SIG-M5 (cell line): ENCODE measurements around the gene PGGT1B.
A peak's percentile ranks its signal among the peaks of the same experiment; 100 is the strongest.
"Not testable (repeated sequence)": the region's sequence is repeated elsewhere in the genome, so short reads cannot be mapped to it uniquely, and the experiment has no call there.

Experiments
- DNase-seq: peaks from one replicate; lab custom pipeline; 2025; lab: John Stamatoyannopoulos, UW

PGGT1B gene

DNA sequence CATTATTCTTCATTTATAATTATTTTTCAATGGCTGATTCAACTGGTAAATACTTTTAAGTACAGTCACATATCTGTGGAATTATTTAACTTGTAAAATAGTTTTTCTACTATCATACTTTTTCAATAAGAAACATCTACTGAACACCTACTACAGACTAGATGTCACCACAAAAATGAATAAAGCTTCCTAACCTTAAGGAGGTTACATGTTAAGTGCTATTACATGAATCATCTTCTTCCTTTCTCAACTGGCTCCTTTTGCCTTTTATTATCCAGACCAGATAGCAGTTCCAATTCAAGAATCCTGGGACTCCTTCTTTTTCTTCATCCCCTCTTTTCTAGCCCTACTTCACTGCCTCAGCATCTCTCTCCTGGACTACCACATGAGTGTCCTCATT lies 4.7 kb downstream of the PGGT1B start:
- no peak for DNase-seq

DNA sequence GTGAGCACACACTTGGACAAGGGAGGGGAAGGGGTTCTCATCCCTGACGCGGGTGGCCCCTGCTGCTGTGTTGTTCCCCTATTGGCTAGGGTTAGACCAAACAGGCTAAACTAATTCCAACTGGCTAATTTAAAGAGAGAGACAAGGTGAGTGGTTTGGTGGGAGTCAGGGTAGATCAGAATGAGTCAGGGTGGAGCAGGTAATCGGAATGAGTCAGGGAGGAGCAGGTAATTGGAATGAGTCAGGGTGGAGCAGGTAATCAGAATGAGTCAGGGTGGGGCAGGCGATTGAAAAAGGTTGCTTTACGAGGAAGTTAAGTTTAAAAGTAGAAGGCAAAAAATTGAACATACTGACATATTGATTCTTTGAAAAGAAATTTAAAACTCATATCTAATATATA lies 13.3 kb downstream of the PGGT1B start:
- not testable (repeated sequence) for DNase-seq

- no peak for DNase-seq
Measured at GRCh38 chr5:115246361-115246991, 16.2 kb downstream of the PGGT1B start.

- DNase-seq = no peak
Measured at GRCh38 chr5:115243412-115243811, 19.3 kb downstream of the PGGT1B start.

DNA sequence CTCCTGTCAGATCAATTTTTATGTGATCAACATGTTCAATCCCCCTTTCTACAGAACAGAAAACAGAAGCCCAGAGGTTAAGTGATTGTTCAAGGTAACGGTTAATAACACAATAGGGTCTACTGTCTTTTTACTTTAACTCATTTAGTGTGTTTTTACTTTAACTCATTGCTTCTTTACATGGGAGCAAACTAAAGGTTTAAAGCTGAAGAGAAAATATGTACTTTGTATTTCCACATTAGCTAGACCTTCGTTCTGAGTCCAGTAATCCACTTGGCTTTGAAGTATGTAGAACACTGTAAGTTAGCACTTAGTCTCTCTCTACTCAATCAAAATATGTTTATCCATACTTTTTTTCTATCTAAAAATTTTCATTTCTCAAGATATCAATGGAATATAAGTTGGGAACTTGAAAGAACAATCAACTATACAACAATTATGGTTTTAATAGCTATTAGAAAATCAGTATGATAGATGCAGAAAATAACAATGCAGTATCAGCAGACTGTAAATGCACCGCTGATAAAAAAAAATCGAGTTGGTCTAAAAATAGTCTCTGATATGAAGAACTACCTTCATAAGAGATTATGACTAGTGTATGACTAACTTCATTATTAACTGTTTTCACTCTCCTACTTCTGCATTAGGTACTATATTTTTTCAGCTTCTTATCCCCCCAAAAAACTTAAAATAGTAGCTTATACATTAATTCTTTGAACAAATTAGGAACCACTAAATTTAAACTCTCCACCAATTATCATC lies 20.6 kb downstream of the PGGT1B start:
- DNase-seq = no peak

DNA sequence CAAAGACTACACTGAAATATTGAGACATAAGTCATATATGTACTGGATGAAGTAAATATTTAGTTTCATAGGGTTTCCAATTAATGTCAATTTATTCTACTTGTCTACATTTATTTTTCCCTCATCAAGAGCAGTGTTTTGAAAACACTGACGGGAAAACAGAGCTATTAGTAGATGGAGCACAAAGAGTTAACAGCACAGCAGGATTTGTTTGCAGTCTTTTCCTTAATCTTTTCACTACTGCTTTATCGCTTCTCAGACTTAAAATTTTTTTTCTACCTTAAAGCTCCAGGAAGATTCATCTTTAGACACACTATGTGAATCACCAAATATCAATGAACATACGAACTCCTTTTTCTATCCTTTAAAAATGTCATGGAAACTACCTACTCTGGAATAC lies 25.6 kb downstream of the PGGT1B start:
- DNase-seq = no peak

DNA sequence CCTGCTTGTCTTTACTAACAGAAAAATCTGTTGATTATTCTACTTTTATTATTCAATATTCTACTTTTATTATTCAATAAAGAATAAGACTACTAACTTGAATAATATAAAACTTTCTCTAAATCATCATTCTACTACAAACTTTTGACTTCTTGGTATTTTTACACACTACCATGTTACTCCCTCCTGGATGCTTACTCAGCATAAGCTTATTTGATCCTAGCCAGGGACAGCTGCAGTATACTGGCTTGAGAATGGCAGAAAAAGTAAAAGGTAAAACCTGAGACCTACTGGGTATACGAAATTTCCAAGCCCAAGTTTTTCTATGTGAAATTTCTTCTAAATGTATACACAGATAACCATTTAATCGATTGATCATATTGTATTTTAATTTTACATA lies 26.1 kb downstream of the PGGT1B start:
- no peak for DNase-seq

- DNase-seq = no peak
Measured at GRCh38 chr5:115231598-115231997, 31.1 kb downstream of the PGGT1B start.

GRCh38 chr5:115229606-115230005 lies 33.1 kb downstream of the PGGT1B start:
- no peak for DNase-seq

DNA sequence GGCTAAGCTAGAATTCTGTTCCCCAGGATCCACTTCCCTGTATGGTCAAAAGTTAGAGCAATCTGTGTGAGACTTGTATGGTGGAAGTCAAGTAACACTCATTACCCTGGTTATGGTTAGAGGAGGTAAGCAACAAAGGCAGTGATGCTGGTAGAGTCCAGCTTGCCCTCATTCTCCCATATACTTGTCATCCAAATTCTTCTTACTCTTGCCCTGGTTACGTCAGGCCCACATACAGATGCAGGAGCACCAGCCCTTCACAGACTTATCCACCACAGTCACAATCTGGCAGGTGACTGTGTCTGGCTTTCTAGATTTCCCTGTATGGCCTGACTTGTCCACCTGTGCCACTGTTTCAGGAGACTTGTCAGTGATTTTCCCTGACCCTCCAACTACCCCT lies 35.4 kb downstream of the PGGT1B start:
- no peak for DNase-seq

DNA sequence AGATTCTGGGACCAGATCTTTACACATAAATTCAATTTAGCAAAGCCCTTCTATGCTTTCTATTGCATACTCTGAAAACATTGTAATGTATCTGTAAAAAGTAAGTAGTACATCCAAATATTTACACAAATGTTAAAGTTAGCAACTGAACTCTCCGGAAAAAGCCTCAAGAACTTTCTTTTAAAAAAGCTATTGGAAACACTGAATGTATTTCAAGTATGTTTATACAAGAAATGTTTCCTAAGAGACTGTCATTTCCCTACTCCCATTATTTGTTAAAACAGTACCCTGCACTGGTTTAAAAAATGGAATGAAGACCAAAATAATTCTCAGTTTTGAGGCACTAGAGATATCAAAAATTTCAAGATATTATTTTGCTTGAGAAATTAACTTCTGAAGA lies 48.1 kb downstream of the PGGT1B start:
- DNase-seq = no peak

DNA sequence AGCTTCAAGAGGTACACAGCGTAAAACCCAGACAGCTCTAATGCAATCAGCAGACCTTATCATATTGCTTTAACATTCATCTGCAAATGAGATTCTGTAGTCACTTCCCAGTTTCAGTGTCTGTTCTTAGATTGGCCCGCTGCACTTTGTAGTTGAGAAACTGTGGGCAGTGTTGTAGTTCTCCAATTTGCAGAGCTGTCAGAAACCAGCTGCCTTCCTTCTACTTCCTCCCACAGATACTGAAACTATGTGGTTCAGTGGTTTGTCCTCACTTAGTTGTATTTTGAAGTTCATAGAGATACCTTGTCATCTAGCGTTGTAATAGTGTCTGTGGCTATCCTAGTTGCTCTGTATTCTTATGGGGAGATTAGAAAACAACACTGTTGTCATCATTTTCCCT lies 53.4 kb downstream of the PGGT1B start:
- DNase-seq = peak; percentile 99

- no peak for DNase-seq
Measured at GRCh38 chr5:115202952-115203351, 59.7 kb downstream of the PGGT1B start.

DNA sequence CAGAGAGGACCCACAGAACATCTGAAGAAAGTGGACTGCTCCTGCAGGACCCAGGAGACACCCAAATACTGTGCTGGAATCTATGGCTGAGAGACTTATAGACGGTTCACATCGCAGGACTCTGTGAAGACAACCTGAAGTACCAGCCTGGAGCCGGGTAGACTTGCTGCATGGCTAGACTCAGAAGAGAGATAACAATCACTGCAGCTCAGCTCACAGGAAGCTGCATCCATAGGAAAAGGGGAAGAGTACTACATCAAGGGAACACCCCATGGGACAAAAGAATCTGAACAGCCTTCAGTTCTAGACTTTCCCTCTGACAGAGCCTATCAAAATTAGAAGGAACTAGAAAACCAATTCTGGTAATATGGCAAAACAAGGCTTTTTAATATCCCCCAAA lies 66.5 kb downstream of the PGGT1B start:
- no peak for DNase-seq

DNA sequence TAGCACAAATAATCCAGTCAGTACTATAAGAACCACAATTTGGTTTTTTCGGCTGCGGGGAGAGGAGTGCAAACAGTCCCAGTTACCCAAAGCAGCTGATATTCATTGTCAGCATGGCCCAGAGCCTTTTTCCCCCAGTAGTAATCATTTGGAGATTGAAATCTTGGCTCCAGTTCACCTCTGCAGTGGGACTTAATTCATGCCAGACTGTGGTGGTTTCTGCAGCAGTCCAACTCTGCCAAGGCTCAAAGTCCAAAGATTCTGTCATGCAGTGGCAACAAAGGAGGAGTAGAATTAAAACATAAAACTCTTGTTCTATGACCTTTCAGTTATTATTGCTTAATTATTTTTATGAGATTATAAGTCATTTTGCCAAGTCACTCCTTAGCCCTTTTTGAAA lies 68.0 kb downstream of the PGGT1B start:
- DNase-seq = no peak

- no peak for DNase-seq
Measured at GRCh38 chr5:115193295-115193694, 69.4 kb downstream of the PGGT1B start.

GRCh38 chr5:115192098-115192497 lies 70.6 kb downstream of the PGGT1B start:
- no peak for DNase-seq

DNA sequence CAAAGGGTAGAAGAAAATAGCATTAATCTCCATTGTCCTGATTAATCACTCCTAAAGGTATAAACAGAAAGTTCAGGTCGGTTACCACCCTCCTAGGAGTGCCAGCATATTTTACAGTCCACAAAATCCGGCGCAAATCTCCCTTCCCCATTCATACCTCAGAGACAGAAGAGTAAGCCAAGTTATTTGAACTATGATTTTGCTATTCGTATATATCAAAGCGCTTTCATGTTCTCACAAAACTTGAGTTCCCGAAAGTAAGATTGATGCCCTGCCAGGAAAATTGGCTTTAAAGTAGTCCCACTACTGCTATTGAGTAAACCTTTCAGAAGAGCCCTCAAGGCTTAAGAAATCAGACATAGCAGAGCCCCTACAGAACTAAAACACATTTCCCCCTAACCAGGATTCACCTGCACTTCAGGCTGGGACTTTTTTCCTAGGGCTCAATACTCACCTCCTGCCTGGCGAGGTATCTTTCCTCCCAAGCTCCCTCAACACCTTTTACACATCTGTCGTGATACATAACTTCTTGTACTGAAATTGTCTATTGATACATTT lies 71.1 kb downstream of the PGGT1B start:
- no peak for DNase-seq

DNA sequence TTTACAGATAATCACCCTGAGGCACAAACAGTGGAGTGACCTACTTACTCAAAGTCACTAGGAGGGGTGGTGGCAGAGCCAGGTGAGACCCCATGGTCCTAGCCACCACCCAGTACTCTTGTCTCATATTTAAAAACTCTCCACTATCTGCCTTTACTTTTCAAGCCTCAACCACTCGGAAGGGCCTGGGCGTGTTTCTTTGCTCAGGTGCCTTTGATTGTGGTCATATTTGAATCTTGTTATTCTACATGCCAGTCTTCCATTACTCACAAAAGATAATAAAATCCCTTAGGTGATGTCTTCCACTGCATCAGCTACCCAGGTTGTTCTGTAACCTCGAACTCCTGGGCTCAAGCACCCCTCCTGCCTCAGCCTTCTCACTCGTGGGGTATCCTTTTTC lies 72.3 kb downstream of the PGGT1B start:
- DNase-seq = no peak

- no peak for DNase-seq
Measured at GRCh38 chr5:115189866-115190265, 72.8 kb downstream of the PGGT1B start.

GRCh38 chr5:115186794-115187193 lies 75.9 kb downstream of the PGGT1B start:
- no peak for DNase-seq

- no peak for DNase-seq
Measured at GRCh38 chr5:115184770-115185169, 77.9 kb downstream of the PGGT1B start.

- no peak for DNase-seq
Measured at GRCh38 chr5:115181757-115182156, 80.9 kb downstream of the PGGT1B start.
